Subcutaneous adipose tissue (tissue), 4 donors: ENCODE data around the gene DTNBP1. TPM values are rescaled to one million over a fixed set of nuclear protein-coding genes. Genes with fewer than 3 reads are reported as not detected.

Source experiments
- CTCF ChIP-seq: fragments of 450-650 bp; IDR thresholded peaks from one replicate; pipeline ENCODE4 v1.5.1; 2016; ENCODE audit warnings: low read depth, mild to moderate bottlenecking, control low read depth, antibody characterized with exemption, moderate library complexity
- small RNA-seq: library from RNA; depleted of rRNA; stranded (forward); fragments of <200 nt; gene quantifications from one replicate; pipeline ENCODE3, GENCODE V24; 2016
- total RNA-seq, 4 donors: library from RNA; depleted of rRNA; stranded (reverse); fragments of >200 nt; gene quantifications; one replicate each; pipeline ENCODE4 v1.1.0, GENCODE V29; 2016

The DTNBP1 gene
- total RNA-seq, 4 donors from 2014 or later, result 7.7 to 15.9 (median 12.5) TPM

DNA sequence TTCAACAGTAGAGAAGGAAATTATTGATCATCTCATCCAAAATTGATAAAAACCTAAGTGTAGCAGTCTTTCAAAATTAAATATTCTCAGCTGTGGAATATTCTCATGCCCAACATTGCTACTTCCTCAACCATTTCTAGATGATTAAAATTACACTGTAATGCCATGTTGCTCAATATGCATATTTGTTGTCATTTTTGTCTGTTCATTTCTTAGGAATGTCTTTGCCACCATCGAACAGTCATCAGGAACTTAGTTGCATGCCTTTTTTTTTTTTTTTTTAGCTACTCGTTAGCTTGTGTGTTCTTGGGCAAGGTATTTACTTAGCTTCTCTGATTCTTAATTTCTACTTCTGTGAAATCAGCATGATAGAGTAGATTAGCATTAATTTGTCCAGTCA is 188.6 kb downstream of the DTNBP1 start:
- TF ChIP-seq CTCF, result no peak

GRCh38 chr6:15473741-15474161 is 189.1 kb downstream of the DTNBP1 start:
- TF ChIP-seq CTCF, result no peak

DNA sequence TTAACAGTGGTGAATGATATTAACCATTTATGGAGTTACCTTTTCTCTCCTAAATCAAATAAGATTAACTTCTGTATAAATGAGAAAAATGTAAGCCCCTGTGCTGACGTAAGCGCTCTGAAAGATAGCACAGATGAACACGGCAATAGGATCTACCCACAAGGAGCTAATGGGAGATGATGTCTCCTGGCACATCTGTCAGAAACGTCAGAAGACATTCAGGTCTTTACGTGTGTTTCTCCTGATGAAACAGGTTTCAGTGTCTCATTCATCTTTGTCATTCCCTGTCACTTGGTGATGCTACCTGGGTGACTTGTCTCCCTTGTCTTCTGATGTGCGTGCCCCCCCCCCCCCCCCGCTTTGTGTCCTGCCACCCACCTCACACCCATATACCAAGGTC is 189.7 kb downstream of the DTNBP1 start:
- no peak for TF ChIP-seq CTCF

Small RNA genes lying within 50 kb of the gene (small RNA-seq; reads per million reads assigned to genes)
- not detected for gene RF00001
